HG02840 (cell line): ENCODE measurements around the gene NRP2.

Experiments used
- ATAC-seq: cut with Tn5 transposase; IDR thresholded peaks from one replicate; pipeline ENCODE4 v1.9.1; 2021; ENCODE audit warnings: mild to moderate bottlenecking, moderate library complexity, moderate number of reproducible peaks; ENCODE audit not compliant: unreplicated experiment, low FRiP score

NRP2 gene

DNA sequence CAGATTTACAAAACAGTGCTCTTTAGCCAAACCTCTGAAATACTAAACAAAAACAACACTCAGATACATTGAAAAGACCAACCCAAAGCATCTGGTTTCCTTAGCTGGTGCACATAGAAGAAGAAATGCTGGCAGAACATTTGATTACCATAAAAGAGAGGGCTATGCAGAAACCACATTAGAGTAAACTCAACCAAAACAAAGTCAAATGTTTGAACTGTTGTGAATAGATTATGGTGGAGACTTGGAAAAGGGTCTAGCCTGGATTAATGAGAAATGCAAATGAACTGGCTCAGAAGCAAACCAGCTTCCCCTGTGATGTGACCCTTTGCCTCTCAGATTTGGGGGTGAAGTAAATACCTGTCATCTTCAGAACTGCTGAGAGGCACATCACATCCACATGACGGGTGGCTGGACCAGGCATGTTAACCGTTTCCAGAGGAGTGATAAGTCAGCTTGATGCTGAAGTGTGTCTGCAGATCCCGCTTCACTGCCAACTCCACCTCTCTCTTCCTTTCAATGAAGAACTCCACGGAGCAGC lies 153.0 kb downstream of the NRP2 start:
- ATAC-seq: no peak

- ATAC-seq: no peak
Observed at GRCh38 chr2:205835923-205836322, 153.6 kb downstream of the NRP2 start.

DNA sequence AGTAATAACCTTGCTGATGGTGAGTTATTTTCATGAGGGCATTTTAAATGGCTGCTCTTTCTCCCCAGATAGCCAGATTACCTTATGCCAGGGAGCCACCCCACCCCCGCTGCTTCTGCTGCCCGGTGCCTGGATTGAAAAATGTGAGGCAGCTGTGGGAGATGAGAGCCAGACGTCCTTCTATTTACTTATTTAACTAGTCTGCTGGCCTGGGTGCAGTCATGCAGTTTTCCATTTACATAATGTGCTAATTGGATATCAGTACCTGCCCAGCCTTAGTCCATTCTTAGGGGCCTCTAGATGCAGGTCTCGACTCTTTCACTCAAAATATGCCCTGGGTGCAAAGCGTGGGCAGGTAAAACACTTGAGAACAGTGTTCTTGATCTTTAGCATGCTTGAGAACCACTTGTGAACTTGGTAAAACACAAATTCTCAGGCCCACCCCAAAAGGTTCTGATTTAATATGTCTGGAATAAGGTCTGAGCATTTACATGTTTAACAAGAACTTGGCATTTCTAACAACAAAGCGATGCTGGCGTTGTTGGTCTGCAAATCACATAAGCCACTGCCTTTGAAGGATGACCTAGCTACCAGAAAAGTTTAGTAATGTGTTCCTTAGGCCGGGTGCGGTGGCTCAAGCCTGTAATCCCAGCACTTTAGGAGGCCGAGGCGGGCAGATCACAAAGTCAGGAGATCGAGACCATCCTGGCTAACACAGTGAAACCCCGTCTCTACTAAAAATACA lies 154.3 kb downstream of the NRP2 start:
- ATAC-seq: no peak

GRCh38 chr2:205837663-205838062 lies 155.4 kb downstream of the NRP2 start:
- ATAC-seq: no peak

- no peak for ATAC-seq
Observed at GRCh38 chr2:205845446-205845845, 163.1 kb downstream of the NRP2 start.
